Testis (tissue), 2 donors: ENCODE results near the gene ITIH3.

Experiments used
- CTCF ChIP-seq, 3 experiments: fragments of 450-650 bp in 2 of 3; fragments of 200-600 bp in 1 of 3; sonication (generic) in 1 of 3; IDR thresholded peaks; one replicate each; pipeline ENCODE4 v1.5.1; 2016 to 2019; ENCODE audit warnings: antibody characterized with exemption in 3 of 3, mild to moderate bottlenecking in 2 of 3, moderate library complexity in 1 of 3
- POLR2A ChIP-seq: fragments of 450-650 bp; IDR thresholded peaks from one replicate; pipeline ENCODE4 v1.6.1; 2017; ENCODE audit warnings: antibody characterized with exemption, mild to moderate bottlenecking, moderate library complexity

- no peak for TF ChIP-seq CTCF (IDR thresholded peaks at IDR 0.05)
- no peak for TF ChIP-seq POLR2A
Measured at GRCh38 chr3:52777959-52778805, 16.4 kb upstream of the ITIH3 start.
